GM12878 (cell line): ENCODE results near the gene CBLN3. TPM values are rescaled to one million over a fixed set of nuclear protein-coding genes. Genes with fewer than 3 reads are reported as not detected.

ENCODE experiments used
- ATAC-seq: fragments of 200-7000 bp; cut with Tn5 transposase; 3 replicates; pipeline ENCODE4 v1.9.1; 2020; ENCODE audit warnings: mild to moderate bottlenecking, moderate library complexity
- BruUV-seq: library from RNA; stranded (reverse); fragments of 400-500 nt; replicated peaks from 2 replicates; lab custom pipeline; 2021; lab: Mats Ljungman, UMichigan
- CTCF ChIA-PET: fragments of 300-600 bp; sonication (Branson Sonifier 250); formaldehyde crosslinking; extraction: SDS; loops from one replicate; lab custom pipeline; 2021; ENCODE audit warnings: inconsistent platforms; lab: Yijun Ruan, JAX
- POLR2A ChIA-PET: fragments of 350-600 bp; formaldehyde crosslinking; extraction: SDS; loops from one replicate; lab custom pipeline; 2021; ENCODE audit warnings: inconsistent platforms; lab: Charles Lee
- RAD21 ChIA-PET: fragments of 300-600 bp; sonication (Branson Sonifier 250); formaldehyde crosslinking; loops from one replicate; lab custom pipeline; 2023; ENCODE audit warnings: antibody characterized with exemption; ENCODE audit not compliant: unreplicated experiment; lab: Charles Lee
- SMC1A ChIA-PET: fragments of 300-600 bp; sonication (Branson Sonifier 250); formaldehyde crosslinking; loops from one replicate; lab custom pipeline; 2023; ENCODE audit not compliant: unreplicated experiment, uncharacterized antibody; lab: Charles Lee
- DNase-seq: peaks from one replicate; pipeline ENCODE4 v3.0.0-alpha.2; 2011; ENCODE audit warnings: low read depth, low spot score
- FAIRE-seq: peaks from 3 replicates; lab custom pipeline; 2011; peaks lifted over from hg19 to GRCh38; lab: Jason Lieb, UNC
- H2AFZ ChIP-seq: 2 replicates; pipeline ENCODE4 v1.6.0; 2011; ENCODE audit warnings: low read depth, low read length, control low read depth; ENCODE audit not compliant: control insufficient read depth
- H3K27ac ChIP-seq: 2 replicates; pipeline ENCODE4 v1.5.1; 2011; ENCODE audit warnings: control low read depth; ENCODE audit not compliant: control insufficient read depth, insufficient read depth
- H3K27me3 ChIP-seq, 2 experiments: replicated peaks in 1 of 2; 2 replicates each; pipeline versions ENCODE4 v1.6.0 to v1.6.1; 2011; ENCODE audit warnings: low read length in 1 of 2; ENCODE audit not compliant: control insufficient read depth in 2 of 2, insufficient read depth in 2 of 2
- H3K36me3 ChIP-seq, 2 experiments: 2 replicates each; pipeline ENCODE4 v1.5.1; 2011; ENCODE audit warnings: low read length in 1 of 2; ENCODE audit not compliant: control insufficient read depth in 2 of 2, insufficient read depth in 2 of 2
- H3K4me1 ChIP-seq: 2 replicates; pipeline ENCODE4 v1.6.1; 2011; ENCODE audit warnings: mild to moderate bottlenecking, low read length, moderate library complexity, mixed read lengths; ENCODE audit not compliant: control insufficient read depth, insufficient read depth
- H3K4me2 ChIP-seq: 2 replicates; pipeline ENCODE4 v1.6.0; 2011; ENCODE audit warnings: control low read depth; ENCODE audit not compliant: control insufficient read depth, insufficient read depth
- H3K4me3 ChIP-seq: fragments of 200-600 bp; sonication (generic); 2 replicates; pipeline ENCODE4 v1.5.1; 2016
- H3K79me2 ChIP-seq: 2 replicates; pipeline ENCODE4 v1.6.0; 2011; ENCODE audit warnings: low read length; ENCODE audit not compliant: control insufficient read depth, insufficient read depth
- H3K9ac ChIP-seq: 2 replicates; pipeline ENCODE4 v1.8.0; 2011; ENCODE audit warnings: low read length, control low read depth, mixed read lengths; ENCODE audit not compliant: control insufficient read depth, insufficient read depth
- H3K9me3 ChIP-seq: replicated peaks from 3 replicates; pipeline ENCODE4 v1.5.1; 2011; ENCODE audit warnings: mild to moderate bottlenecking, low read length; ENCODE audit not compliant: control insufficient read depth, insufficient read depth
- H4K20me1 ChIP-seq: 2 replicates; pipeline ENCODE4 v1.6.0; 2011; ENCODE audit not compliant: control insufficient read depth, insufficient read depth
- CEBPZ ChIP-seq: fragments of 150-350 bp; IDR thresholded peaks from 2 replicates; pipeline ENCODE4 v1.6.1; 2016; ENCODE audit warnings: low read depth, low read length
- E2F8 ChIP-seq: fragments of 450-650 bp; IDR thresholded peaks from 2 replicates; pipeline ENCODE4 v1.6.1; 2018; ENCODE audit warnings: mild to moderate bottlenecking, low read depth, moderate library complexity; ENCODE audit not compliant: partially characterized antibody
- EED ChIP-seq: sonication (generic); IDR thresholded peaks from 2 replicates; pipeline ENCODE4 v1.6.1; 2016; ENCODE audit warnings: antibody characterized with exemption, low read depth
- ESRRA ChIP-seq: IDR thresholded peaks from 2 replicates; pipeline ENCODE4 v1.6.1; 2012; ENCODE audit warnings: mild to moderate bottlenecking, low read length, improper control_type of control experiment
- FOXK2 ChIP-seq: fragments of 450-650 bp; IDR thresholded peaks from 2 replicates; pipeline ENCODE4 v1.6.1; 2017; ENCODE audit warnings: mild to moderate bottlenecking, moderate library complexity
- MEF2B ChIP-seq: fragments of 450-650 bp; IDR thresholded peaks from 2 replicates; pipeline ENCODE4 v1.6.1; 2018; ENCODE audit warnings: mild to moderate bottlenecking, moderate library complexity; ENCODE audit not compliant: partially characterized antibody, poor library complexity, severe bottlenecking
- POU2F2 ChIP-seq: IDR thresholded peaks from 3 replicates; pipeline ENCODE4 v1.6.1; 2011; ENCODE audit warnings: low read depth, mild to moderate bottlenecking, low read length, borderline replicate concordance
- RAD51 ChIP-seq: fragments of 450-650 bp; IDR thresholded peaks from 2 replicates; pipeline ENCODE4 v1.6.1; 2016; ENCODE audit warnings: moderate library complexity, mild to moderate bottlenecking, inconsistent platforms
- RELB ChIP-seq: fragments of 450-650 bp; IDR thresholded peaks from 2 replicates; pipeline ENCODE4 v1.6.1; 2017; ENCODE audit warnings: low read depth, mild to moderate bottlenecking, moderate library complexity
- SIN3A ChIP-seq: IDR thresholded peaks from 2 replicates; pipeline ENCODE4 v1.6.1; 2012; ENCODE audit warnings: low read depth, low read length, improper control_type of control experiment
- SMAD1 ChIP-seq: fragments of 450-650 bp; IDR thresholded peaks from 2 replicates; pipeline ENCODE4 v1.6.1; 2018; ENCODE audit warnings: mild to moderate bottlenecking, low read depth; ENCODE audit not compliant: partially characterized antibody
- TCF7 ChIP-seq: IDR thresholded peaks from 2 replicates; pipeline ENCODE4 v1.6.1; 2014; ENCODE audit warnings: antibody characterized with exemption, borderline replicate concordance
- USF1 ChIP-seq: IDR thresholded peaks from 2 replicates; pipeline ENCODE4 v1.6.1; 2011; ENCODE audit warnings: borderline replicate concordance, low read depth, mild to moderate bottlenecking, moderate library complexity, mixed read lengths, low read length; ENCODE audit not compliant: insufficient read depth; ENCODE audit errors: extremely low read length
- WGBS: methylation state at CpG from one replicate; pipeline ENCODE4 v1.1.6; 2016; ENCODE audit warnings: low lambda C conversion rate; ENCODE audit not compliant: insufficient replicate concordance, insufficient coverage; ENCODE audit errors: missing lambda C conversion rate; 5-methylcytosine and 5-hydroxymethylcytosine counted together
- in situ Hi-C: fragments of 300-500 bp; cut with MboI; formaldehyde crosslinking; loops from 9 replicates; pipeline ENCODE4 v1.14.3; 2018; ENCODE audit warnings: mixed read lengths
- intact Hi-C: fragments of 100-400 bp; cut with micrococcal nuclease; formaldehyde crosslinking; loops from one replicate; pipeline ENCODE4 v1.14.2; 2022; ENCODE audit not compliant: unreplicated experiment
- polyA plus RNA-seq, 11 experiments: library from polyadenylated mRNA; depleted of rRNA in 4 of 11; unstranded in 6 of 11; stranded (reverse) in 5 of 11; fragments of >200 nt; fragmentation: Nextera tagmentation in 4 of 11; fragmentation: Illumina TruSeq in 1 of 11; extraction: Ambion mirVana in 4 of 11; extraction: Trizol in 1 of 11; gene quantifications; 1 replicate in 1 of 11; 2 replicates in 10 of 11; pipeline versions ENCODE4 v1.2.1 to v1.2.3, GENCODE V29; 2011 to 2016; ENCODE audit warnings: inconsistent platforms in 2 of 11, missing spikeins in 2 of 11, low read depth in 1 of 11
- total RNA-seq, 4 experiments: library from RNA; depleted of rRNA in 3 of 4; stranded (reverse); fragments of >200 nt in 3 of 4; fragmentation: Illumina TruSeq in 1 of 4; extraction: Trizol in 1 of 4; gene quantifications; 2 replicates each; pipeline versions ENCODE4 v1.2.1 to v1.2.3, GENCODE V29; 2013 to 2021

CBLN3 gene
- total and polyA plus RNA-seq, 10 of the 15 experiments (the other 5 are each of a cell fraction or from before 2014, with no cell fraction given): 0.16 to 4.9 (median 1.3) TPM

GRCh38 chr14:24395609-24396582 lies 33.6 kb downstream of the CBLN3 start:
- SMC1A ChIA-PET: interaction anchor here (1.8 kb wide), 1 partner anchor 30 kb away, joined by 7 read pairs; no protein-coding TSS in a partner anchor
- H3K4me1 ChIP-seq: no peaks in the 10 kb centered on the region
- TF ChIP-seq TCF7 (no peak), RELB (no peak), EED (no peak), SIN3A (no peak), ESRRA (no peak), CEBPZ (no peak), SMAD1 (no peak), MEF2B (no peak), RAD51 (no peak), E2F8 (no peak), FOXK2 (no peak), USF1 (no peak), POU2F2 (no peak)

More at GRCh38 chr14:24395609-24396582, 33.6 kb downstream of the CBLN3 start:
- Histone ChIP-seq H3K36me3 (no peaks in the 10 kb centered on the region), H3K27ac (no peak overlapping the region), H3K9me3 (no peaks in the 10 kb centered on the region), H2AFZ (no peak overlapping the region), H3K27me3 (peaks cover 4 to 8% of the 10 kb centered on the region in 2 experiments; a peak in 3 of 4 replicates), H3K9ac (no peak overlapping the region), H3K4me2 (no peak overlapping the region), H4K20me1 (no peaks in the 10 kb centered on the region), H3K79me2 (no peaks in the 10 kb centered on the region), H3K4me3 (no peak overlapping the region)
- FAIRE-seq: peak; percentile 41
- ATAC-seq: peak; percentile 61
- in situ Hi-C loops (no loop called here), intact Hi-C loops (no loop called here)
- WGBS: 30% methylated on average over 8 of the region's 8 CpGs
- no peak for DNase-seq
- RAD21 ChIA-PET: no interaction called here
- BruUV-seq: no TSS peak
- CTCF ChIA-PET: interaction anchor here (1.4 to 2.5 kb wide), 3 partner anchors 16 to 62 kb away, joined by 3 to 10 read pairs (median 6); no protein-coding TSS in a partner anchor
- POLR2A ChIA-PET: no interaction called here
